Left lung (tissue), 10 donors: ENCODE data around the gene PXMP2. TPM values are rescaled to one million over a fixed set of nuclear protein-coding genes. Genes with fewer than 3 reads are reported as not detected.

Experiments
- ATAC-seq: fragments of 200-7000 bp; cut with Tn5 transposase; one replicate; pipeline ENCODE4 v1.9.1; 2020; ENCODE audit warnings: moderate library complexity
- DNase-seq, 4 donors: peaks; one replicate each; pipeline ENCODE4 v3.0.0-alpha.2; 2013 to 2020
- H3K27ac ChIP-seq, 2 donors: fragments of 200-600 bp; sonication (generic) in 1 of 2; one replicate each; pipeline versions ENCODE4 v1.5.0 to v1.8.0; 2020 to 2021
- H3K27me3 ChIP-seq, 2 donors: fragments of 200-600 bp; sonication (generic) in 1 of 2; one replicate each; pipeline versions ENCODE4 v1.5.0 to v1.8.0; 2020 to 2021
- H3K36me3 ChIP-seq, 2 donors: fragments of 200-600 bp; sonication (generic) in 1 of 2; one replicate each; pipeline versions ENCODE4 v1.5.0 to v1.8.0; 2020 to 2021
- H3K4me1 ChIP-seq, 2 donors: fragments of 200-600 bp; one replicate each; pipeline ENCODE4 v1.8.0; 2021
- H3K4me3 ChIP-seq, 2 donors: fragments of 200-600 bp; sonication (generic) in 1 of 2; one replicate each; pipeline versions ENCODE4 v1.5.0 to v1.8.0; 2020 to 2021; ENCODE audit warnings: mild to moderate bottlenecking in 1 of 2
- H3K9me3 ChIP-seq, 2 donors: fragments of 200-600 bp; sonication (generic) in 1 of 2; one replicate each; pipeline versions ENCODE4 v1.5.0 to v1.8.0; 2020 to 2021
- CTCF ChIP-seq, 2 donors: fragments of 200-600 bp; sonication (generic) in 1 of 2; IDR thresholded peaks; one replicate each; pipeline versions ENCODE4 v1.5.0 to v1.8.0; 2021; ENCODE audit warnings: antibody characterized with exemption in 2 of 2
- intact Hi-C, 2 donors: fragments of 100-400 bp; cut with DNase I; formaldehyde crosslinking; loops; one replicate each; pipeline versions ENCODE4 v1.11.2 to v1.14.2; 2022
- polyA plus RNA-seq, 6 donors: library from polyadenylated mRNA; unstranded; fragments of 120-200 nt; gene quantifications; one replicate each; pipeline ENCODE4 v1.2.1, GENCODE V29; 2013; ENCODE audit not compliant: insufficient read length in 6 of 6
- total RNA-seq, 2 donors: library from RNA; stranded (reverse); fragmentation: NEBNext Ultra II Directional; extraction: Animal tissue kit (Norgen Biotek cat#: 25700); gene quantifications; one replicate each; pipeline ENCODE4 v1.2.1, GENCODE V29; 2021
- donor health status: DM: no; HTN: yes; CAD: no.
- donor health status: DM: no; HTN: no; CAD: no.

PXMP2 gene
- total and polyA plus RNA-seq, 8 donors: 16.6 to 57.1 (median 42.7) TPM

GRCh38 chr12:132646850-132647249, 40.5 kb upstream of the PXMP2 start:
- peaks cover 0 to 84% of the 10 kb centered on the region in 2 donors for H3K36me3 ChIP-seq
- ATAC-seq: no peak
- intact Hi-C loops: no loop called here

GRCh38 chr12:132647858-132648257, 39.5 kb upstream of the PXMP2 start:
- no peak overlapping the region for H3K4me3 ChIP-seq
- no peak for ATAC-seq
- H3K9me3 ChIP-seq: no peaks in the 10 kb centered on the region
- no peak overlapping the region for H3K27ac ChIP-seq
- H3K4me1 ChIP-seq: no peaks in the 10 kb centered on the region
- no peak for DNase-seq
- intact Hi-C loops: no loop called here
- TF ChIP-seq CTCF (IDR thresholded peaks at IDR 0.05): no peak
- H3K27me3 ChIP-seq: no peaks in the 10 kb centered on the region
- H3K36me3 ChIP-seq: peaks cover 0 to 82% of the 10 kb centered on the region in 2 donors

More at GRCh38 chr12:132646850-132647249, 40.5 kb upstream of the PXMP2 start:
- H3K27ac ChIP-seq: no peak overlapping the region
- TF ChIP-seq CTCF (IDR thresholded peaks at IDR 0.05): no peak
- H3K9me3 ChIP-seq: no peaks in the 10 kb centered on the region
- no peaks in the 10 kb centered on the region for H3K4me1 ChIP-seq
- DNase-seq: no peak
- H3K4me3 ChIP-seq: no peak overlapping the region
- no peaks in the 10 kb centered on the region for H3K27me3 ChIP-seq

- Histone ChIP-seq H3K36me3 (peaks cover 0 to 82% of the 10 kb centered on the region in 2 donors), H3K27ac (no peak overlapping the region), H3K4me1 (no peaks in the 10 kb centered on the region), H3K9me3 (no peaks in the 10 kb centered on the region), H3K4me3 (no peak overlapping the region), H3K27me3 (no peaks in the 10 kb centered on the region)
- TF ChIP-seq CTCF (IDR thresholded peaks at IDR 0.05): no peak
- DNase-seq (peak in 1 of 4 donors; percentile 63), ATAC-seq (no peak)
- intact Hi-C loops: no loop called here
Measured at GRCh38 chr12:132648616-132649225, 38.7 kb upstream of the PXMP2 start.

GRCh38 chr12:132649226-132649945, 38.0 kb upstream of the PXMP2 start:
- ATAC-seq (no peak), DNase-seq (peak in 1 of 4 donors; percentile 53)
- Histone ChIP-seq H3K9me3 (no peaks in the 10 kb centered on the region), H3K4me3 (no peak overlapping the region), H3K36me3 (peaks cover 0 to 82% of the 10 kb centered on the region in 2 donors), H3K4me1 (no peaks in the 10 kb centered on the region), H3K27me3 (no peaks in the 10 kb centered on the region), H3K27ac (no peak overlapping the region)
- intact Hi-C loops: no loop called here
- TF ChIP-seq CTCF (IDR thresholded peaks at IDR 0.05): no peak

- H3K4me3 ChIP-seq: no peak overlapping the region
- no peak for TF ChIP-seq CTCF (IDR thresholded peaks at IDR 0.05)
- ATAC-seq (no peak), DNase-seq (peak in 1 of 4 donors; percentile 31)
- H3K36me3 ChIP-seq: peaks cover 0 to 88% of the 10 kb centered on the region in 2 donors
- H3K27me3 ChIP-seq: no peaks in the 10 kb centered on the region
- intact Hi-C loops: no loop called here
- no peaks in the 10 kb centered on the region for H3K4me1 ChIP-seq
- no peak overlapping the region for H3K27ac ChIP-seq
- H3K9me3 ChIP-seq: no peaks in the 10 kb centered on the region
Measured at GRCh38 chr12:132651444-132652100, 35.8 kb upstream of the PXMP2 start.
